Measurements from ENCODE around the gene ABI1.

ABI1 gene

DNA sequence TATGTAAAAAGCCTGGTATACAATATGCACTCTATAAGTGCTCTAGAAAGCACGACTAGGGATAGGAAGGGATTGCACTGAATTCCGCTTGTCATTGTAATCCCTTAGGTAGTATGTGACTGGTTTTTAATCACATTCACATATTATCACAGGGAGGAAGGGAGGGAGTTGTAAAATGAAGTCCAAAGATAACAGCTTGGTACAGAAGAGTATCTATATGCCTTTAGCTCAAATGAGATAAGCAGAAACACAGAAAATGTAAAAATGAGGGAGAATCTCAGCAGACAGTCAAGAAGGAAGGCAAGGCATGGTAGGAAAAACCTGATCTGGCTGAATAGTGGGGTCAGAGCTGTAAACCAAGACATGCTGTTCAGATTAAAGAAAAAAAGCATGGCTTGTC lies 63.4 kb downstream of the ABI1 start:
- H3K9me3 ChIP-seq (ENCODE audit: control insufficient read depth, insufficient read depth, low read depth, low read length) = no peaks in the 10 kb centered on the region
- ChIA-PET POLR2A (no interaction called here), CTCF (no interaction called here)
- no peak overlapping the region for H3K4me3 ChIP-seq (ENCODE audit: low read depth, low read length)
- TF ChIP-seq ZEB2 (tag by site-specific recombination; IDR thresholded peaks at IDR 0.05) = no peak
- TF ChIP-seq ZNF561 (tag by site-specific recombination; IDR thresholded peaks at IDR 0.05; ENCODE audit: borderline replicate concordance) = no peak
- no peak for TF ChIP-seq ZNF335 (tag by site-specific recombination; conservative IDR thresholded peaks at IDR 0.05)
- TF ChIP-seq, protein P1, sequence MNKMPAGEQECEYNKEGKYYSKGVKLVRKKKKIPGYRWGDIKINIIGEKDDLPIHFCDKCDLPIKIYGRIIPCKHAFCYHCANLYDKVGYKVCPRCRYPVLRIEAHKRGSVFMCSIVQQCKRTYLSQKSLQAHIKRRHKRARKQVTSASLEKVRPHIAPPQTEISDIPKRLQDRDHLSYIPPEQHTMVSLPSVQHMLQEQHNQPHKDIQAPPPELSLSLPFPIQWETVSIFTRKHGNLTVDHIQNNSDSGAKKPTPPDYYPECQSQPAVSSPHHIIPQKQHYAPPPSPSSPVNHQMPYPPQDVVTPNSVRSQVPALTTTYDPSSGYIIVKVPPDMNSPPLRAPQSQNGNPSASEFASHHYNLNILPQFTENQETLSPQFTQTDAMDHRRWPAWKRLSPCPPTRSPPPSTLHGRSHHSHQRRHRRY (tag by site-specific recombination; IDR thresholded peaks at IDR 0.05) = no peak
- no peak for TF ChIP-seq ZNF747 (tag by site-specific recombination; IDR thresholded peaks at IDR 0.05)
- TF ChIP-seq, protein P2, sequence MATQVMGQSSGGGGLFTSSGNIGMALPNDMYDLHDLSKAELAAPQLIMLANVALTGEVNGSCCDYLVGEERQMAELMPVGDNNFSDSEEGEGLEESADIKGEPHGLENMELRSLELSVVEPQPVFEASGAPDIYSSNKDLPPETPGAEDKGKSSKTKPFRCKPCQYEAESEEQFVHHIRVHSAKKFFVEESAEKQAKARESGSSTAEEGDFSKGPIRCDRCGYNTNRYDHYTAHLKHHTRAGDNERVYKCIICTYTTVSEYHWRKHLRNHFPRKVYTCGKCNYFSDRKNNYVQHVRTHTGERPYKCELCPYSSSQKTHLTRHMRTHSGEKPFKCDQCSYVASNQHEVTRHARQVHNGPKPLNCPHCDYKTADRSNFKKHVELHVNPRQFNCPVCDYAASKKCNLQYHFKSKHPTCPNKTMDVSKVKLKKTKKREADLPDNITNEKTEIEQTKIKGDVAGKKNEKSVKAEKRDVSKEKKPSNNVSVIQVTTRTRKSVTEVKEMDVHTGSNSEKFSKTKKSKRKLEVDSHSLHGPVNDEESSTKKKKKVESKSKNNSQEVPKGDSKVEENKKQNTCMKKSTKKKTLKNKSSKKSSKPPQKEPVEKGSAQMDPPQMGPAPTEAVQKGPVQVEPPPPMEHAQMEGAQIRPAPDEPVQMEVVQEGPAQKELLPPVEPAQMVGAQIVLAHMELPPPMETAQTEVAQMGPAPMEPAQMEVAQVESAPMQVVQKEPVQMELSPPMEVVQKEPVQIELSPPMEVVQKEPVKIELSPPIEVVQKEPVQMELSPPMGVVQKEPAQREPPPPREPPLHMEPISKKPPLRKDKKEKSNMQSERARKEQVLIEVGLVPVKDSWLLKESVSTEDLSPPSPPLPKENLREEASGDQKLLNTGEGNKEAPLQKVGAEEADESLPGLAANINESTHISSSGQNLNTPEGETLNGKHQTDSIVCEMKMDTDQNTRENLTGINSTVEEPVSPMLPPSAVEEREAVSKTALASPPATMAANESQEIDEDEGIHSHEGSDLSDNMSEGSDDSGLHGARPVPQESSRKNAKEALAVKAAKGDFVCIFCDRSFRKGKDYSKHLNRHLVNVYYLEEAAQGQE (tag by site-specific recombination; IDR thresholded peaks at IDR 0.05) = no peak
- TF ChIP-seq, protein P3, sequence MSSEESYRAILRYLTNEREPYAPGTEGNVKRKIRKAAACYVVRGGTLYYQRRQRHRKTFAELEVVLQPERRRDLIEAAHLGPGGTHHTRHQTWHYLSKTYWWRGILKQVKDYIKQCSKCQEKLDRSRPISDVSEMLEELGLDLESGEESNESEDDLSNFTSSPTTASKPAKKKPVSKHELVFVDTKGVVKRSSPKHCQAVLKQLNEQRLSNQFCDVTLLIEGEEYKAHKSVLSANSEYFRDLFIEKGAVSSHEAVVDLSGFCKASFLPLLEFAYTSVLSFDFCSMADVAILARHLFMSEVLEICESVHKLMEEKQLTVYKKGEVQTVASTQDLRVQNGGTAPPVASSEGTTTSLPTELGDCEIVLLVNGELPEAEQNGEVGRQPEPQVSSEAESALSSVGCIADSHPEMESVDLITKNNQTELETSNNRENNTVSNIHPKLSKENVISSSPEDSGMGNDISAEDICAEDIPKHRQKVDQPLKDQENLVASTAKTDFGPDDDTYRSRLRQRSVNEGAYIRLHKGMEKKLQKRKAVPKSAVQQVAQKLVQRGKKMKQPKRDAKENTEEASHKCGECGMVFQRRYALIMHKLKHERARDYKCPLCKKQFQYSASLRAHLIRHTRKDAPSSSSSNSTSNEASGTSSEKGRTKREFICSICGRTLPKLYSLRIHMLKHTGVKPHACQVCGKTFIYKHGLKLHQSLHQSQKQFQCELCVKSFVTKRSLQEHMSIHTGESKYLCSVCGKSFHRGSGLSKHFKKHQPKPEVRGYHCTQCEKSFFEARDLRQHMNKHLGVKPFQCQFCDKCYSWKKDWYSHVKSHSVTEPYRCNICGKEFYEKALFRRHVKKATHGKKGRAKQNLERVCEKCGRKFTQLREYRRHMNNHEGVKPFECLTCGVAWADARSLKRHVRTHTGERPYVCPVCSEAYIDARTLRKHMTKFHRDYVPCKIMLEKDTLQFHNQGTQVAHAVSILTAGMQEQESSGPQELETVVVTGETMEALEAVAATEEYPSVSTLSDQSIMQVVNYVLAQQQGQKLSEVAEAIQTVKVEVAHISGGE (tag by site-specific recombination; conservative IDR thresholded peaks at IDR 0.05; ENCODE audit: low read depth) = no peak
- no peak for TF ChIP-seq SP7 (tag by site-specific recombination; IDR thresholded peaks at IDR 0.05)
- no peak for TF ChIP-seq ZNF660 (tag by site-specific recombination; IDR thresholded peaks at IDR 0.05)
- no peak for TF ChIP-seq ZNF664 (tag by site-specific recombination; IDR thresholded peaks at IDR 0.05)
- TF ChIP-seq ZNF202 (tag by site-specific recombination; IDR thresholded peaks at IDR 0.05; ENCODE audit: borderline replicate concordance) = no peak
- no peak for TF ChIP-seq TCF7L2 (IDR thresholded peaks at IDR 0.05; ENCODE audit: borderline replicate concordance, low read depth, low read length)
- TF ChIP-seq, protein P4, sequence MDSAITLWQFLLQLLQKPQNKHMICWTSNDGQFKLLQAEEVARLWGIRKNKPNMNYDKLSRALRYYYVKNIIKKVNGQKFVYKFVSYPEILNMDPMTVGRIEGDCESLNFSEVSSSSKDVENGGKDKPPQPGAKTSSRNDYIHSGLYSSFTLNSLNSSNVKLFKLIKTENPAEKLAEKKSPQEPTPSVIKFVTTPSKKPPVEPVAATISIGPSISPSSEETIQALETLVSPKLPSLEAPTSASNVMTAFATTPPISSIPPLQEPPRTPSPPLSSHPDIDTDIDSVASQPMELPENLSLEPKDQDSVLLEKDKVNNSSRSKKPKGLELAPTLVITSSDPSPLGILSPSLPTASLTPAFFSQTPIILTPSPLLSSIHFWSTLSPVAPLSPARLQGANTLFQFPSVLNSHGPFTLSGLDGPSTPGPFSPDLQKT (IDR thresholded peaks at IDR 0.05; ENCODE audit: borderline replicate concordance, low read depth, low read length) = no peak
- no peak for TF ChIP-seq ZNF157 (tag by site-specific recombination; IDR thresholded peaks at IDR 0.05)
- TF ChIP-seq ZNF311 (tag by site-specific recombination; IDR thresholded peaks at IDR 0.05; ENCODE audit: borderline replicate concordance) = no peak
- no peak for TF ChIP-seq ZFP3 (tag by site-specific recombination; IDR thresholded peaks at IDR 0.05; ENCODE audit: low read depth)
- no peak for TF ChIP-seq KLF9 (tag by site-specific recombination; IDR thresholded peaks at IDR 0.05; ENCODE audit: low read depth)
- TF ChIP-seq MYNN (tag by site-specific recombination; IDR thresholded peaks at IDR 0.05; ENCODE audit: borderline replicate concordance) = no peak
- H3K36me3 ChIP-seq (ENCODE audit: control insufficient read depth in 2 of 2, insufficient read depth in 1 of 2, low read length in 2 of 2) = no peaks in the 10 kb centered on the region; a peak in 1 of 3 replicates
- H3K27ac ChIP-seq (ENCODE audit: extremely low read depth, low read depth, low read length) = no peak overlapping the region
- H3K4me1 ChIP-seq (ENCODE audit: control insufficient read depth, insufficient read depth, low read length) = no peaks in the 10 kb centered on the region; the same call in 1 of the 2 replicates

Measured in HEK293 (cell line).